Ishikawa (cell line): ENCODE measurements around the gene ZMYND15.

Source experiments
- CEBPB ChIP-seq: IDR thresholded peaks from 2 replicates; pipeline ENCODE4 v1.6.1; 2012
- NFIC ChIP-seq: IDR thresholded peaks from 2 replicates; pipeline ENCODE4 v1.6.1; 2012
- YY1 ChIP-seq: IDR thresholded peaks from 2 replicates; pipeline ENCODE4 v1.6.1; 2012; ENCODE audit warnings: low read depth
- TF ChIP-seq, protein P1 (sequence below): IDR thresholded peaks from 2 replicates; pipeline ENCODE4 v1.6.1; 2012; ENCODE audit warnings: low read depth, mild to moderate bottlenecking

- TF ChIP-seq, protein P1, sequence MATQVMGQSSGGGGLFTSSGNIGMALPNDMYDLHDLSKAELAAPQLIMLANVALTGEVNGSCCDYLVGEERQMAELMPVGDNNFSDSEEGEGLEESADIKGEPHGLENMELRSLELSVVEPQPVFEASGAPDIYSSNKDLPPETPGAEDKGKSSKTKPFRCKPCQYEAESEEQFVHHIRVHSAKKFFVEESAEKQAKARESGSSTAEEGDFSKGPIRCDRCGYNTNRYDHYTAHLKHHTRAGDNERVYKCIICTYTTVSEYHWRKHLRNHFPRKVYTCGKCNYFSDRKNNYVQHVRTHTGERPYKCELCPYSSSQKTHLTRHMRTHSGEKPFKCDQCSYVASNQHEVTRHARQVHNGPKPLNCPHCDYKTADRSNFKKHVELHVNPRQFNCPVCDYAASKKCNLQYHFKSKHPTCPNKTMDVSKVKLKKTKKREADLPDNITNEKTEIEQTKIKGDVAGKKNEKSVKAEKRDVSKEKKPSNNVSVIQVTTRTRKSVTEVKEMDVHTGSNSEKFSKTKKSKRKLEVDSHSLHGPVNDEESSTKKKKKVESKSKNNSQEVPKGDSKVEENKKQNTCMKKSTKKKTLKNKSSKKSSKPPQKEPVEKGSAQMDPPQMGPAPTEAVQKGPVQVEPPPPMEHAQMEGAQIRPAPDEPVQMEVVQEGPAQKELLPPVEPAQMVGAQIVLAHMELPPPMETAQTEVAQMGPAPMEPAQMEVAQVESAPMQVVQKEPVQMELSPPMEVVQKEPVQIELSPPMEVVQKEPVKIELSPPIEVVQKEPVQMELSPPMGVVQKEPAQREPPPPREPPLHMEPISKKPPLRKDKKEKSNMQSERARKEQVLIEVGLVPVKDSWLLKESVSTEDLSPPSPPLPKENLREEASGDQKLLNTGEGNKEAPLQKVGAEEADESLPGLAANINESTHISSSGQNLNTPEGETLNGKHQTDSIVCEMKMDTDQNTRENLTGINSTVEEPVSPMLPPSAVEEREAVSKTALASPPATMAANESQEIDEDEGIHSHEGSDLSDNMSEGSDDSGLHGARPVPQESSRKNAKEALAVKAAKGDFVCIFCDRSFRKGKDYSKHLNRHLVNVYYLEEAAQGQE = no peak
- no peak for TF ChIP-seq CEBPB
- no peak for TF ChIP-seq YY1
- no peak for TF ChIP-seq NFIC
Observed at GRCh38 chr17:4716081-4716480, 23.6 kb upstream of the ZMYND15 start.
